ENCODE results near the gene KRTAP5-3.
"Not testable (repeated sequence)": the region's sequence is repeated elsewhere in the genome, so short reads cannot be mapped to it uniquely, and the experiment has no call there.

KRTAP5-3 gene

DNA sequence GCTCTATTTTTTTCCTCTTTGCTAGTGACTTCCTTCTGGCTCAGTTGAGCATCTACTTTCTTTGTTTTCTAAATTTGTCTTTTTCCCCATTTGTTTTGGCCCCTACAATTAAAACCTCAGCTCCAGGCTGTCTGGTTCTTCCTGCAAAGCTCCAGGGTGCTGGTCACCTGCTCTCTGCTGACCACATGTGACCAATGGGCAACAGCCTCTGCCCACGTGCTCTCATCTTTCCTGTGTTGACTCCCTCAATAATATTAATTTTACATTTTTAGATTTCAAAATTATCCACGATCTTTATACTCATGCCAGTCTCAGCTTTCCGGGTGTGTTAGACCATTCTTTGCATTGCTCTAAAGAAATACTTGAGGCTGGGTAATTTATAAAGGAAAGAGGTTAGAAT is 9.9 kb downstream of the KRTAP5-3 start:
- not testable (repeated sequence) for H3K9me3 ChIP-seq (ENCODE audit: control insufficient read depth, low read length); H3K4me3 ChIP-seq (ENCODE audit: insufficient read depth, low read depth, low read length); H3K36me3 ChIP-seq (ENCODE audit: control insufficient read depth, insufficient read depth, low read length); H3K27ac ChIP-seq (ENCODE audit: insufficient read depth, low read depth, low read length, poor library complexity, severe bottlenecking); H3K4me1 ChIP-seq (ENCODE audit: control insufficient read depth, insufficient read depth, low read length)
- peaks cover 15% of the 10 kb centered on the region for H3K27me3 ChIP-seq (ENCODE audit: control insufficient read depth, insufficient read depth, low read length, poor library complexity, severe bottlenecking)
- 76 to 89% methylated on average over 3 of the region's 3 CpGs for WGBS, 2 experiments

DNA sequence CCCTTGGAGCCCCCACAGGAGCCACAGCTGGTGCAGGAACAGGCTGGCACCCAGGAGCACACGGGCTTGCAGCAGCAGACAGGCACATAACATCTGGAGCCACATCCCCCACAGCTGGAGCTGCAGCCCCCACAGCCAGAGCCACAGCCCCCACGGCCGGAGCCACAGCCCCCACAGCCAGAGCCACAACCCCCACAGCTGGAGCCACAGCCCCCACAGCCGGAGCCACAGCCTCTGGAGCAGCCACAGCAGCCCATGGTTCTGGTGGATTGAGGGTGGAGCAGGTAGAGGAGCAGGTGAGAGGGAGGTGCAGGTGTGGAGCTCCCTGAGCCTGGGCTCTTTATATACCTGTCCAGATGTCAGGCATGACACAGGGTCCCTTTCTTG is 10.3 kb downstream of the KRTAP5-3 start, which contains the start of gene KRTAP5-2:
TSS of gene KRTAP5-2 (minus strand) at position 301 of the 387 bp plus-strand sequence. CDS start at position 257, 44 bp downstream.
- peaks cover 15% of the 10 kb centered on the region for H3K27me3 ChIP-seq (ENCODE audit: control insufficient read depth, insufficient read depth, low read length, poor library complexity, severe bottlenecking)
- WGBS, 2 experiments = 87 to 100% methylated on average over 2 to 4 of the region's 4 CpGs
- no peak within 1 kb of the TSS for H3K27ac ChIP-seq (ENCODE audit: insufficient read depth, low read depth, low read length, poor library complexity, severe bottlenecking)
- H3K36me3 ChIP-seq (ENCODE audit: control insufficient read depth, insufficient read depth, low read length) = no peaks in the 10 kb centered on the region
- H3K9me3 ChIP-seq (ENCODE audit: control insufficient read depth, low read length) = no peaks in the 10 kb centered on the region
- no peak within 1 kb of the TSS for H3K4me3 ChIP-seq (ENCODE audit: insufficient read depth, low read depth, low read length)
- H3K4me1 ChIP-seq (ENCODE audit: control insufficient read depth, insufficient read depth, low read length) = no peaks in the 10 kb centered on the region

DNA sequence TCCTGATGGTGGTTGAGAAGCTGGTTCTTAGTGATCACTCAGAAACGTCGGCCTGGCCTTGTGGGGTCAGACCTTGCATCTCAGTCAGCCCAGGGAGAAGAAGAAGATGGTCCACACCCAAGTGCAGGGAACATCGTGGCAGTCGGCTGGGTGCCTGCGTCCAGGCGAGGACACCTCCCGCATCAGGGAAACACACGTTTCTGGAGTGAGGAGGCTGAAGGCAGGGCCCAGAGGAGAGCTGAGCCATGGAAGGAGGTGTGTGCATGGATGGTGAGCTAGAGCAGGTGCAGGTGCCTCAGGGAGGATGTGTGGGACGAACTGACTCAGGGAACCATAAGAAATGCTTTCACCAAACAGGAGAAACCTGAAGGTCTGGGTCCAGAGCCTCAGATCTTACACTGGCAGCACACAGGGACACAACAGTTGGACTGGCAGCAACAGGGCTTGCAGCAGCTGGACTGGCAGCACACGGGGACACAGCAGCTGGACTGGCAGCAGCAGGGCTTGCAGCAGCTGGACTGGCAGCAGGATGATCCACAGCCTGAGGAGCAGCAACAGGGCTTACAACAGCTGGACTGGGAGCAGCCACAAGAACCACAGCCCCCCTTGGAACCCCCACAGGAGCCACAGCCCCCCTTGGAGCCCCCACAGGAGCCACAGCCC is 10.8 kb downstream of the KRTAP5-3 start:
- Histone ChIP-seq H3K27me3 (ENCODE audit: control insufficient read depth, insufficient read depth, low read length, poor library complexity, severe bottlenecking) (peaks cover 15% of the 10 kb centered on the region), H3K36me3 (ENCODE audit: control insufficient read depth, insufficient read depth, low read length) (no peaks in the 10 kb centered on the region)
- 91 to 92% methylated on average over 10 of the region's 10 CpGs for WGBS, 2 experiments

DNA sequence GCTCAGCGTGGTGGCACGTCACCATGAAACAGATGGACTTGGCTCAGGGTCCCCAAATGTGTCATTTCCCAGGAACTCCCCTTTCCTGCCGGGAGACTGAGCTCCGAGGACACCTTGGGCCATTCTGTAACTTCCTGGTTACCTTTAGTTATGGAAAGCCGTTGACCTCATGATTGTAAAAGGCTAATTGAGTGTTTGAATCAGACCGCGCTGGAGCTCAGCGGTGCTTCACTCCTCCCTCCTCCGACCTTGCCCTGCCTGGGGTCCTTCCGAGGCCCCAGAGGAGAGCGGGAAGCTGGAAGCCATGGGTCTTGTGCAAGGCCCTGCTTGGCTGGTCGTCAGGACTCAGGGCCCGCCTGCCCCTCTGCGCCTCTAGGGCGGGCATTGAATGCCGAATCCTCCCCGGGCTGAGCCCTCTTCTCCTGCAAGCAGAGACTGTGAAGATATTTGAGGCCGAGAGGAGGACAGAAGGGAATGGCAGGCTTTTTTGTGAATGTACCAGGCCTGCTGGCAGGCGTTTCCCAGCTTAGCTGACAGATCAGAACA is 11.6 kb downstream of the KRTAP5-3 start:
- H3K36me3 ChIP-seq (ENCODE audit: control insufficient read depth, insufficient read depth, low read length); H3K4me1 ChIP-seq (ENCODE audit: control insufficient read depth, insufficient read depth, low read length); H3K4me3 ChIP-seq (ENCODE audit: insufficient read depth, low read depth, low read length); H3K27ac ChIP-seq (ENCODE audit: insufficient read depth, low read depth, low read length, poor library complexity, severe bottlenecking); H3K9me3 ChIP-seq (ENCODE audit: control insufficient read depth, low read length): not testable (repeated sequence)
- peaks cover 15% of the 10 kb centered on the region for H3K27me3 ChIP-seq (ENCODE audit: control insufficient read depth, insufficient read depth, low read length, poor library complexity, severe bottlenecking)
- 48 to 53% methylated on average over 19 of the region's 19 CpGs for WGBS, 2 experiments

More for the DNA sequence above, 10.8 kb downstream of the KRTAP5-3 start:
- H3K27ac ChIP-seq (ENCODE audit: insufficient read depth, low read depth, low read length, poor library complexity, severe bottlenecking) = no peak overlapping the region
- no peaks in the 10 kb centered on the region for H3K4me1 ChIP-seq (ENCODE audit: control insufficient read depth, insufficient read depth, low read length)
- H3K9me3 ChIP-seq (ENCODE audit: control insufficient read depth, low read length) = no peaks in the 10 kb centered on the region
- H3K4me3 ChIP-seq (ENCODE audit: insufficient read depth, low read depth, low read length) = no peak overlapping the region

DNA sequence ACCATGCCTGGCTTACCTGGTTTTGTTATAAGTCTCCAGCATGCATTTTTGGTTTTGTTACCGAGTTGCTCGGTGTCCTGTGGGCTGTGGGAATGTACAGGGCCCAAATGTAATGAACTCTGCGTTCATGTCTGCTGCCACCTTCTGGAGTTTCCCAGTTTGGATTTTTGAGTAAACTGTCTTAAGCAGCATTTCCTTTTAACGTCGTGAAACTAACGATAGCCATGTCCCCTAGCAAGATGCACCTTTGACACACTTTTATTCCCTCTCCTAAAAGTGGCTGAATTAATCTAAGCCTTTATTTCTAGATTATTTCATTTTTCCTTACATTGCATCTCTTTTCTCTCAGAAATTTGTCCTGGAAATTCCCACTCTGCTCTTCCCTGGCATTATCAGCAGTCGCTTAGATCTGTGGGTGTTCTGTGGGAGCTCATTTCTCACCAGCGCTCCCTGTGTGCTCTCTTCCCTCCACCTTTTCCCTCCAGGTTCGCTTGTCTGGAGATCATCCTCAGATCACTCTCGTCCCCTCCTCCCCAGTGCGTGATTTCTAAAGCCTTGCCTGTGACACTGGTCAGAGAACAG is 12.2 kb downstream of the KRTAP5-3 start:
- WGBS, 2 experiments = 69 to 70% methylated on average over 11 of the region's 11 CpGs
- H3K36me3 ChIP-seq (ENCODE audit: control insufficient read depth, insufficient read depth, low read length); H3K9me3 ChIP-seq (ENCODE audit: control insufficient read depth, low read length); H3K27ac ChIP-seq (ENCODE audit: insufficient read depth, low read depth, low read length, poor library complexity, severe bottlenecking); H3K4me3 ChIP-seq (ENCODE audit: insufficient read depth, low read depth, low read length); H3K4me1 ChIP-seq (ENCODE audit: control insufficient read depth, insufficient read depth, low read length): not testable (repeated sequence)
- H3K27me3 ChIP-seq (ENCODE audit: control insufficient read depth, insufficient read depth, low read length, poor library complexity, severe bottlenecking) = peaks cover 15% of the 10 kb centered on the region

DNA sequence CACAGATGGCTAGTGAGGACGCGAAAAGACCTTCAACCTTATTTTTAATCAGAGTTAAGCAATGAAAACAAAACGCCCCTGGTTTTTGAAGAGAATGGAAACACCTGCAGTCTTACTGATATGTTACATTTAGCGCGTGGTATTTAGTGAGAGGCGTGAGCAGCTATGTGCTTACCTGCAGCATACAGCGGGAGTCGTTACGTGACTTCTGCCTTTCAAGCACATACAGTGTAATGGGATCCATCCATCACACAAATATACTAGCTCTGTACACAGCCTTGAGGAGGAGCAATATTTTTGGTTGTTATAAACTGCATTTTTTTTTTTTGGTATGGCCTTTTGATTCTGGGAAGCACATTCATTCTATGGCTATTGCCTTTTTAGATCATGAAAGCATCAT is 15.6 kb downstream of the KRTAP5-3 start:
- Histone ChIP-seq H3K4me3 (ENCODE audit: insufficient read depth, low read depth, low read length) (no peak overlapping the region), H3K27me3 (ENCODE audit: control insufficient read depth, insufficient read depth, low read length, poor library complexity, severe bottlenecking) (peaks cover 15% of the 10 kb centered on the region)

DNA sequence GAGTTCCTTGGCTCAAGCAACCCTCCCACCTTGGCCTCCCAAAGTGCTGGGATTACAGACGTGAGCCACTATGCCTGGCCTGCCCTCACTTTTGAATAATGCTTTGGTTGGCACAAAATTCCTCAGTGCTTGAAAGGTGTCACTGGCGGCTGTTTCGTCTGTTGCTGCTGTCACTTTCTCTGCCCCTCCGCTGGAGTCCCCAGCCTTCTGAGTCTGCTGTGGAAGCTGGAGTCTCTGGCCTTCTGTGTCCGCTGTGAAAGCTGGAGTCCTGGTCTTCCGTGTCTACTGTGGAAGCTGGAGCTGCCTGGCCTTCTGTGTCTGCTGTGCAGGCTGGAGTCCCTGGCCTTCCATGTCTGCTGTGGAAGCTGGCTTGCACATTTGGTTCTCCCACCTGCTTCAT is 18.3 kb downstream of the KRTAP5-3 start:
- WGBS, 2 experiments = 90 to 91% methylated on average over 6 of the region's 6 CpGs
- H3K27me3 ChIP-seq (ENCODE audit: control insufficient read depth, insufficient read depth, low read length, poor library complexity, severe bottlenecking) = no peaks in the 10 kb centered on the region
- no peaks in the 10 kb centered on the region for H3K36me3 ChIP-seq (ENCODE audit: control insufficient read depth, insufficient read depth, low read length)
- H3K27ac ChIP-seq (ENCODE audit: insufficient read depth, low read depth, low read length, poor library complexity, severe bottlenecking) = no peak overlapping the region
- no peaks in the 10 kb centered on the region for H3K9me3 ChIP-seq (ENCODE audit: control insufficient read depth, low read length)
- H3K4me3 ChIP-seq (ENCODE audit: insufficient read depth, low read depth, low read length) = no peak overlapping the region
- H3K4me1 ChIP-seq (ENCODE audit: control insufficient read depth, insufficient read depth, low read length) = no peaks in the 10 kb centered on the region

More for the DNA sequence above, 15.6 kb downstream of the KRTAP5-3 start:
- Histone ChIP-seq H3K36me3 (ENCODE audit: control insufficient read depth, insufficient read depth, low read length) (no peaks in the 10 kb centered on the region), H3K4me1 (ENCODE audit: control insufficient read depth, insufficient read depth, low read length) (no peaks in the 10 kb centered on the region), H3K9me3 (ENCODE audit: control insufficient read depth, low read length) (no peaks in the 10 kb centered on the region), H3K27ac (ENCODE audit: insufficient read depth, low read depth, low read length, poor library complexity, severe bottlenecking) (no peak overlapping the region)
- WGBS, 2 experiments = 90 to 91% methylated on average over 9 of the region's 9 CpGs

DNA sequence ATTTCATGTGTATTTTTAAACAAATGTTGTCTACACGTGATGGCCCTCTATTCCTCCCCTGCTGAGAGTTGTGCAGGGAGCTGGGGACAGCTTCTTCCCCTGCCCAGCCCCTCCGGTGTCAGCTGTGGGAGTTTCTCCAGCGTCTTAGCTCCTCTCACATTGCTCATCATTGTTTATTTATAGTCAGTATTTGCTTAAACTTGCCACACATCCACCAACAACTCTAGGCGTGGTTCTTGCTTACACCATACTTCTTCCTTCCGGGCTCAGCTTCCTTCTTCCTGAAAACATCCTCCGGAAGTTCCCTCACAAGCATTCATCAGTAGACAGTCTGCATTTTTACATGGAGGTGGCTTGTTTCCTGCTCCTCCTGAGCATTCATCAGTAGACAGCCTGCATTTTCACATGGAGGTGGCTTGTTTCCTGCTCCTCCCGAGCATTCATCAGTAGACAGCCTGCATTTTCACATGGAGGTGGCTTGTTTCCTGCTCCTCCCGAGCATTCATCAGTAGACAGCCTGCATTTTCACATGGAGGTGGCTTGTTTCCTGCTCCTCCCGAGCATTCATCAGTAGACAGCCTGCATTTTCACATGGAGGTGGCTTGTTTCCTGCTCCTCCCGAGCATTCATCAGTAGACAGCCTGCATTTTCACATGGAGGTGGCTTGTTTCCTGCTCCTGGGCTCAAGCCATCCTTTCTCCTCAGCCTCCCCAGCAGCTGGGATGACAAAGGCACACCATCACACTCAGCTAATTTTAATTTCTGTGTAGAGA is 18.9 kb downstream of the KRTAP5-3 start:
- not testable (repeated sequence) for H3K36me3 ChIP-seq (ENCODE audit: control insufficient read depth, insufficient read depth, low read length); H3K4me1 ChIP-seq (ENCODE audit: control insufficient read depth, insufficient read depth, low read length); H3K9me3 ChIP-seq (ENCODE audit: control insufficient read depth, low read length); H3K27me3 ChIP-seq (ENCODE audit: control insufficient read depth, insufficient read depth, low read length, poor library complexity, severe bottlenecking); H3K27ac ChIP-seq (ENCODE audit: insufficient read depth, low read depth, low read length, poor library complexity, severe bottlenecking); H3K4me3 ChIP-seq (ENCODE audit: insufficient read depth, low read depth, low read length)
- 70 to 78% methylated on average over 7 of the region's 10 CpGs for WGBS, 2 experiments

DNA sequence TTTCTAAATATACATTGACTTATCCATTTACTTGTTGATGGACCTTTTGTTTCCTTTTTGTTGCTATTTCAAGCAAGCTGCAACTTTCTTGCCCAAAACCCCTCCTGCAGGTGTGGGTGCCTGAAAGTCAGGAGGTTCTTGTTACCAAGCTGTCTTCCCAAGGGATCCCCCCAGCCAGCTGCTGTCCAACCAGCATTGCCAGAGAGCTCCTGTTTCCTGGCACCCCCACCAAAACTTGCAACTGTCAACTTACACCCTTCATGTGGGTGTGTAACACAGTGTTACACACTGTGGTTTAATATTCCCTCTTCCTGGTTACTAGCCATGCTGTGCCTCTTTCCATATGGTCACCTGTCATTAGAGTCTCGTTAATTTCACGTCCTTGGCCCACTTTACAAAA is 21.6 kb downstream of the KRTAP5-3 start:
- no peak overlapping the region for H3K27ac ChIP-seq (ENCODE audit: insufficient read depth, low read depth, low read length, poor library complexity, severe bottlenecking)
- H3K4me3 ChIP-seq (ENCODE audit: insufficient read depth, low read depth, low read length) = no peak overlapping the region
- H3K36me3 ChIP-seq (ENCODE audit: control insufficient read depth, insufficient read depth, low read length) = no peaks in the 10 kb centered on the region
- no peaks in the 10 kb centered on the region for H3K27me3 ChIP-seq (ENCODE audit: control insufficient read depth, insufficient read depth, low read length, poor library complexity, severe bottlenecking)
- 90 to 100% methylated on average over 2 of the region's 2 CpGs for WGBS, 2 experiments
- no peaks in the 10 kb centered on the region for H3K9me3 ChIP-seq (ENCODE audit: control insufficient read depth, low read length)
- H3K4me1 ChIP-seq (ENCODE audit: control insufficient read depth, insufficient read depth, low read length) = no peaks in the 10 kb centered on the region

DNA sequence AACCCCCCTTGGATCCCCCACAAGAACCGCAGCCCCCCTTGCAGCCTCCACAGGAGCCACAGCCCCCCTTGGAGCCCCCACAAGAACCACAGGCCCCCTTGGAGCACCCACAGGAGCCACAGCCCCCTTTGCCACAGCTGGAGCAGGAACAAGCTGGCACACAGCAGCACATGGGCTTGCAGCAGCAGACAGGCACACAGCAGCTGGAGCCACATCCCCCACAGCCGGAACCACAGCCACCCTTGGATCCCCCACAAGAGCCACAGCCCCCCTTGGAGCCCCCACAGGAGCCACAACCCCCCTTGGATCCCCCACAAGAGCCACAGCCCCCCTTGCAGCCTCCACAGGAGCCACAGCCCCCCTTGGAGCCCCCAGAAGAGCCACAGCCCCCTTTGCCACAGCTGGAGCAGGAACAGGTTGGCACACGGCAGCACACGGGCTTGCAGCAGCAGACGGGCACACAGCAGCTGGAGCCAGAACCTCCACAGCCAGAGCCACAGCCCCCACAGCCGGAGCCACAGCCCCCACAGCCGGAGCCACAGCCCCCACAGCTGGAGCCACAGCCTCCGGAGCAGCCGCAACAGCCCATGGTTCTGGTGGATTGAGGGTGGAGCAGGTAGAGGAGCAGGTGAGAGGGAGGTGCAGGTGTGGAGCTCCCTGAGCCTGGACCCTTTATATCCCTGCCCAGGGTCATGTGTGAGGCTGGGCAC is 23.4 kb downstream of the KRTAP5-3 start, which contains the start of gene KRTAP5-1:
TSS of gene KRTAP5-1 (minus strand) at position 623 of the 710 bp plus-strand sequence. CDS start at position 589, 34 bp downstream.
- H3K4me1 ChIP-seq (ENCODE audit: control insufficient read depth, insufficient read depth, low read length); H3K27ac ChIP-seq (ENCODE audit: insufficient read depth, low read depth, low read length, poor library complexity, severe bottlenecking); H3K9me3 ChIP-seq (ENCODE audit: control insufficient read depth, low read length); H3K36me3 ChIP-seq (ENCODE audit: control insufficient read depth, insufficient read depth, low read length); H3K4me3 ChIP-seq (ENCODE audit: insufficient read depth, low read depth, low read length); H3K27me3 ChIP-seq (ENCODE audit: control insufficient read depth, insufficient read depth, low read length, poor library complexity, severe bottlenecking): not testable (repeated sequence)
- WGBS, 2 experiments = 87 to 94% methylated on average over 8 to 9 of the region's 9 CpGs
